Upper lobe of left lung (tissue), 4 donors: Measurements from ENCODE around the gene DLK2.

Source experiments
- POLR2A ChIP-seq, 4 donors: fragments of 450-650 bp; IDR thresholded peaks; one replicate each; pipeline ENCODE4 v1.5.1; 2016 to 2017; ENCODE audit warnings: antibody characterized with exemption in 4 of 4, mild to moderate bottlenecking in 2 of 4
- TF ChIP-seq, protein P1 (sequence below), 6 experiments: fragments of 450-650 bp in 4 of 6; fragments of 200-600 bp in 2 of 6; sonication (generic) in 2 of 6; IDR thresholded peaks; one replicate each; pipeline ENCODE4 v1.5.1; 2016 to 2019; ENCODE audit warnings: antibody characterized with exemption in 6 of 6

DNA sequence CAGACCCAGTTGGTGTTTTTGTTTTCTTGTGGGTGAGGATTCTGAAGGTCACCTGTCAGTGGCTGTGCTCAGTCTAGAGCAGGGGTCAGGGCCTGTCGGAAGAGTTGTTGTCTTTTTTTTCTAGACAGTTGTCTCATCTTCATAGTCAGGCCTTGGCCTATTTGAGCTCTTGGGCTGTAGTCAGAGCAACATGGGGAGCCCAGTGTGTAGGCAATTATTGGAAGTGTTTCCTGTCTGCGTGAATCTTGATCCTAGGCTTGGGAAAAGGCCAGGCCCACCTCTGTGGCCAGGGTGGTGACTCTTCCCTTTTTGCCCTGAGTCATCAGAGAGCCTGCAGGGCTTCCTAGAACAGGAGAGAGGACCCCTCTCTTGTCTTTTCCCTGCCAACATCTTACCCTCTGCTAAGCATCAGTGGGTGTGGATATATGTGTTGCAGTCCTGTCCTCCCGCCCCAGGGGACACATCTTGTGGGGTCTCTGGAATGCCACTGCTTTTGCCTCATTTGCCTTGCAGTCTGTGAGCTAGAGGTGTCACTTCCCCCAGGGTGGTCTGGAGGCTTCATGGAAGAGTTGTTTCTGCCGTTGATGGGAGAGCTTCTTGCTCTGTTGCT lies 33.4 kb upstream of the DLK2 start:
- no peak for TF ChIP-seq POLR2A (IDR thresholded peaks at IDR 0.05)
- TF ChIP-seq, protein P1, sequence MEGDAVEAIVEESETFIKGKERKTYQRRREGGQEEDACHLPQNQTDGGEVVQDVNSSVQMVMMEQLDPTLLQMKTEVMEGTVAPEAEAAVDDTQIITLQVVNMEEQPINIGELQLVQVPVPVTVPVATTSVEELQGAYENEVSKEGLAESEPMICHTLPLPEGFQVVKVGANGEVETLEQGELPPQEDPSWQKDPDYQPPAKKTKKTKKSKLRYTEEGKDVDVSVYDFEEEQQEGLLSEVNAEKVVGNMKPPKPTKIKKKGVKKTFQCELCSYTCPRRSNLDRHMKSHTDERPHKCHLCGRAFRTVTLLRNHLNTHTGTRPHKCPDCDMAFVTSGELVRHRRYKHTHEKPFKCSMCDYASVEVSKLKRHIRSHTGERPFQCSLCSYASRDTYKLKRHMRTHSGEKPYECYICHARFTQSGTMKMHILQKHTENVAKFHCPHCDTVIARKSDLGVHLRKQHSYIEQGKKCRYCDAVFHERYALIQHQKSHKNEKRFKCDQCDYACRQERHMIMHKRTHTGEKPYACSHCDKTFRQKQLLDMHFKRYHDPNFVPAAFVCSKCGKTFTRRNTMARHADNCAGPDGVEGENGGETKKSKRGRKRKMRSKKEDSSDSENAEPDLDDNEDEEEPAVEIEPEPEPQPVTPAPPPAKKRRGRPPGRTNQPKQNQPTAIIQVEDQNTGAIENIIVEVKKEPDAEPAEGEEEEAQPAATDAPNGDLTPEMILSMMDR (IDR thresholded peaks at IDR 0.05), result no peak
